ENCODE measurements around the gene CENPK.
"Not testable (repeated sequence)": the region's sequence is repeated elsewhere in the genome, so short reads cannot be mapped to it uniquely, and the experiment has no call there.

CENPK gene

GRCh38 chr5:65489119-65489518 lies 73.8 kb downstream of the CENPK start:
- no peak for DNase-seq

DNA sequence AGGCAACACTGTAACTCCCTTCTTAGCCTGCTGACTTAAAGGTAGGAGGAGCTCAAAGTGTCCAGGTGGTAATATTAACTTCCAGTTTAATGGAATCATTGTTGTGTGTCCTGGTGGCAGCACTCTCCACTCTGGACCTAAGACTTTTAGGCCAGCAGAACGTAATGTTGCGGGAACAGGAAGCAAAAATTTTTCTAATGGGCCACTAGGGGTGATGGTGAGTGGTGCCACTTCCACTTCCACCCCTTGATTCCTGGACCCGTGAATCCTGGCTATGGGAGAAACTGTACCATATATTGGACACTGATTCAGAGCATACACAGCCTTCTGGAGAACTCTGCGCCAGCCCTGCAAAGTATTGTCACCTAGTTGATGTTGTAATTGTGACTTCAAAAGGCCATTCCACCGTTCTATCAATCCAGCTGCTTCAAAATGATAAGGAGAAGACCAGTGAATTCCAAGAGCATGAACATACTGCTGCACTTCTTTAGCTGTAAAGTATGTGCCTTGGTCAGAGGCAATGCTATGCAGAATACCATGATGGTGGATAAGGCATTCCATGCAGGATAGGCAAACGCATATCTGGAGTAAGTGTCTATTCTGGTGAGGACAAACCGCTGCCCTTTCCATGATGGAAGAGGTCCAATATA lies 74.8 kb downstream of the CENPK start:
- DNase-seq: not testable (repeated sequence)

GRCh38 chr5:65486803-65487202 lies 76.2 kb downstream of the CENPK start:
- DNase-seq: not testable (repeated sequence)

- no peak for DNase-seq
These were observed 77.6 kb downstream of the CENPK start for GRCh38 chr5:65485405-65485804.

- DNase-seq: no peak
These were observed 79.2 kb downstream of the CENPK start for GRCh38 chr5:65483546-65484346.

GRCh38 chr5:65482736-65483545 lies 80.0 kb downstream of the CENPK start:
- no peak for DNase-seq

- DNase-seq: no peak
These were observed 80.7 kb downstream of the CENPK start for GRCh38 chr5:65482296-65482735.

- DNase-seq: peak; percentile 64
These were observed 81.2 kb downstream of the CENPK start, which contains the start of gene ADAMTS6 for GRCh38 chr5:65481635-65482295. TSS of gene ADAMTS6 (minus strand) at chr5:65481920. CDS start at chr5:65473673, 8,247 bp downstream.

DNA sequence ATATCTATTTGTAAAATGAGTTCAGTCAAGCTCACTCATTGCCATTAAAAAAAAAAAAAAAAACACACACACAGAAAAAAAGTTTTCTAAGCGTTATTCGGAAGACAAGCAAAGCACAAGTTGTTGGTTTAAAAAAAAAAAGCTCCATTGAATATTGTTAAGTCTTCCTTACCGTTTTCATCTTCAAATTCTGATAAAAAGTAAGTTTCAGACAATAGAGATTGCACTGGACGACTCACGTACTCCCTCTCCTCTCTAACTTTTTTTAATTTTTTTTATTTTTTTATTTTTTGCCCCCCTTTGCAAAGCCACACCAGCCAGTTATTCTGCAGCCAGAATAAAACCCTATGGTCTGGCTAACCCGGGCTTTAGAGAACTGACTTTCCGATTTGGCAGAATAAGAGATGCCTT lies 81.8 kb downstream of the CENPK start:
- DNase-seq: no peak

DNA sequence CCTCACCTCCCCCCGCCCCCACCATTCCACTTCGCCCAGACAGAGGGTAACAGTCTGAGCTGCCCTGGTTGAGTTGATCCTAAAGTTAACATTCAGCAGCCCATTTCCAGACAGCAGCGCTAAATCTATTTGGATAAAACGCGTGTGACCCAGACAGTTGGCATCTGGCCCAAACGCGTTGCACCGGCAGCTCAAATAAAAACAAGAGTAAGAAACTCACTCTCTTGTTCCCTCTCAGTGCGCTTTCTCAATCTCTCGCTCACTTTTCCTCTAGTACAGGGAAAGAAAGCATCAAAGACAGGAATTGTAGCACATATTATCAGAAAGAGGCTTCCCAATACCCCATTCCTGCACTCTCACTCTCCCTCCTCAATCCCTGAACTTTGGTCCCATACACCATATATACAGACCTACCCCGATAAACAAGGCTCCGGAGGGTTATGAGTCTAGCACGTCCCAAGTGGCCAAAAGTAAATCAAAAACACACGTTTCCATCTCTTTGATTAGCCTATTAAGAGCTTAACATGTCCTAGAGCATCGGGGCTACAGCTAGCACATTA lies 82.6 kb downstream of the CENPK start:
- no peak for DNase-seq

DNA sequence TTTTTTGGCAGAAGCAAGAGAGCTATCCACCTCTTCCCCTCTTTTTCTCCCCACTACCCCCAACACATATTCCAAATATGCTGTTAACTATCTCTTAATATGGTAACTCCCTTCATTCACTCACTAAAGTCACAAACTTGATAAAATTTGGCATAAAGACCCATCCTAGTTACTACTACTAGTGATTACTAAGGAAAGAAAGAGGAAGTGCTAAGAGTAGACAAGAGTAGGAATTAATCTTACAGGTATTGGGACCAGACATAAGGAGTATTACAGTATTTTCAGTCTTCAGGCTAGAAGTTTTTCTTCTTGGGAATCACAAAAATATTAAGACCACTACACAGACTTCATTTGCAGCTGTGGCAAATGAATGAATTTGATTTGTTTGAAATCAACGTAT lies 83.4 kb downstream of the CENPK start:
- DNase-seq: no peak

DNA sequence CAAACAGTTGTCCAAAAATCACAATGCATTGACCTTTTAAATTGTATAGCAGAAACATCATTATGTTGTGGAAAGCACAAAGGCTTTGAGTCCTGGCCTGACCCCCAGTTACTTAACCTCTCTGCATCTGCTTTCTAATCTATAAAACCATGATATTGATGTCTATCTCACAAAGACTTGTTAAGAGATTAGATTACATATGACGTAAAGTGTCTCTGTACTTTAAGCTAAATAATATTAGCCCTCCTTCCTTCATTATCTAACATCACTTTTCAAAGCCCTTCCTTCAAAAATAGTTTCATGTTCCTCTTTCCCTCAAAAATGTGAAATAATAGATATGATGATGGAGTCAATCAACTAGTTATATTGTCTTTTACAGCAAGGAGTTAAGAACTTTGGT lies 84.6 kb downstream of the CENPK start:
- no peak for DNase-seq

- no peak for DNase-seq
These were observed 87.1 kb downstream of the CENPK start for GRCh38 chr5:65475895-65476294.

GRCh38 chr5:65475336-65475735 lies 87.6 kb downstream of the CENPK start:
- no peak for DNase-seq

GRCh38 chr5:65474130-65474711 lies 88.7 kb downstream of the CENPK start:
- DNase-seq: no peak

- no peak for DNase-seq
These were observed 94.3 kb downstream of the CENPK start for GRCh38 chr5:65468633-65469032.

All from stimulated activated naive CD4-positive, alpha-beta T cell treated with Interleukin-2 at 50 U/mL for 16 hours (primary cell).